Hematopoietic multipotent progenitor cell treated with erythropoietin and hydrocortisone succinate and interleukin-3 and kit ligand, for 4 days (in vitro differentiated cells): Measurements from ENCODE around the gene CCDC86.
A peak's percentile ranks its signal among the peaks of the same experiment; 100 is the strongest.

Experiments used
- DNase-seq: peaks from one replicate; pipeline ENCODE4 v3.0.0-alpha.2; 2015

The CCDC86 gene

GRCh38 chr11:60854140-60854846 is 12.4 kb downstream of the CCDC86 start:
- DNase-seq: peak; percentile 91

GRCh38 chr11:60854847-60855725 is 13.2 kb downstream of the CCDC86 start:
- no peak for DNase-seq

GRCh38 chr11:60855726-60856633 is 14.1 kb downstream of the CCDC86 start, which contains the start of gene PTGDR2:
Gene PTGDR2, minus strand, starts transcription at chr11:60855950. Its CDS starts 2,228 bp downstream, at chr11:60853722.
- peak; percentile 82 for DNase-seq

GRCh38 chr11:60857378-60858232 is 15.7 kb downstream of the CCDC86 start:
- no peak for DNase-seq

GRCh38 chr11:60858236-60858635 is 16.3 kb downstream of the CCDC86 start:
- no peak for DNase-seq

- no peak for DNase-seq
Observed at GRCh38 chr11:60858731-60859464, 17.0 kb downstream of the CCDC86 start.

GRCh38 chr11:60859616-60860250 is 17.8 kb downstream of the CCDC86 start:
- DNase-seq: no peak

GRCh38 chr11:60860943-60861342 is 19.0 kb downstream of the CCDC86 start:
- no peak for DNase-seq

GRCh38 chr11:60862171-60862570 is 20.3 kb downstream of the CCDC86 start:
- no peak for DNase-seq

GRCh38 chr11:60863550-60864521 is 21.9 kb downstream of the CCDC86 start:
- peak; percentile 81 for DNase-seq

GRCh38 chr11:60864856-60865513 is 23.1 kb downstream of the CCDC86 start:
- DNase-seq: peak; percentile 79

- no peak for DNase-seq
Observed at GRCh38 chr11:60866911-60867870, 25.3 kb downstream of the CCDC86 start, which contains the start of gene ZP1. Gene ZP1, plus strand, starts transcription at chr11:60867542. Its CDS starts 20 bp downstream, at chr11:60867562.

- DNase-seq: no peak
Observed at GRCh38 chr11:60867871-60868681, 26.2 kb downstream of the CCDC86 start.

GRCh38 chr11:60868682-60869450 is 27.0 kb downstream of the CCDC86 start:
- DNase-seq: no peak

- DNase-seq: no peak
Observed at GRCh38 chr11:60869451-60869825, 27.5 kb downstream of the CCDC86 start.

- DNase-seq: no peak
Observed at GRCh38 chr11:60870276-60870675, 28.4 kb downstream of the CCDC86 start.
